ENCODE results near the gene BCAS3.

BCAS3 gene

GRCh38 chr17:61285526-61286320, 608.1 kb downstream of the BCAS3 start:
- DNase-seq, result no peak
- Mint-ChIP-seq H3K9me3 (peaks cover 15% of the 10 kb centered on the region), H3K36me3 (ENCODE audit: low read depth) (peaks cover 16% of the 10 kb centered on the region), H3K27ac (no peak overlapping the region), H3K27me3 (ENCODE audit: low read depth, poor library complexity) (peaks cover 25% of the 10 kb centered on the region), H3K4me3 (no peak overlapping the region), H3K4me1 (peaks cover 70% of the 10 kb centered on the region)
- no peak for TF ChIP-seq CTCF (IDR thresholded peaks at IDR 0.05)

GRCh38 chr17:61286449-61286848, 608.8 kb downstream of the BCAS3 start:
- Mint-ChIP-seq H3K27ac (no peak overlapping the region), H3K36me3 (ENCODE audit: low read depth) (peaks cover 16% of the 10 kb centered on the region), H3K9me3 (peaks cover 15% of the 10 kb centered on the region), H3K27me3 (ENCODE audit: low read depth, poor library complexity) (peaks cover 24% of the 10 kb centered on the region), H3K4me3 (no peak overlapping the region), H3K4me1 (peaks cover 78% of the 10 kb centered on the region)
- no peak for TF ChIP-seq CTCF (IDR thresholded peaks at IDR 0.05)
- no peak for DNase-seq

- H3K9me3 Mint-ChIP-seq, result peaks cover under 1% of the 10 kb centered on the region
- peak overlapping the region; percentile 73 for H3K27ac Mint-ChIP-seq
- H3K4me3 Mint-ChIP-seq, result peak overlapping the region; percentile 64
- peak; percentile 40 for DNase-seq
- peaks cover 73% of the 10 kb centered on the region for H3K4me1 Mint-ChIP-seq
- peaks cover under 1% of the 10 kb centered on the region for H3K36me3 Mint-ChIP-seq (ENCODE audit: low read depth)
- no peak for TF ChIP-seq CTCF (IDR thresholded peaks at IDR 0.05)
- H3K27me3 Mint-ChIP-seq (ENCODE audit: low read depth, poor library complexity), result peaks cover 16% of the 10 kb centered on the region
These were observed 612.0 kb downstream of the BCAS3 start for GRCh38 chr17:61289408-61290385.

GRCh38 chr17:61291451-61292285, 614.0 kb downstream of the BCAS3 start:
- Mint-ChIP-seq H3K4me1 (peaks cover 64% of the 10 kb centered on the region), H3K27me3 (ENCODE audit: low read depth, poor library complexity) (peaks cover 10% of the 10 kb centered on the region), H3K4me3 (no peak overlapping the region), H3K9me3 (no peaks in the 10 kb centered on the region), H3K27ac (peak overlapping the region; percentile 79), H3K36me3 (ENCODE audit: low read depth) (no peaks in the 10 kb centered on the region)
- DNase-seq, result no peak
- TF ChIP-seq CTCF (IDR thresholded peaks at IDR 0.05), result no peak

GRCh38 chr17:61294286-61294685, 616.6 kb downstream of the BCAS3 start:
- H3K9me3 Mint-ChIP-seq, result no peaks in the 10 kb centered on the region
- H3K4me3 Mint-ChIP-seq, result no peak overlapping the region
- peaks cover 56% of the 10 kb centered on the region for H3K4me1 Mint-ChIP-seq
- no peak for DNase-seq
- TF ChIP-seq CTCF (IDR thresholded peaks at IDR 0.05), result no peak
- H3K36me3 Mint-ChIP-seq (ENCODE audit: low read depth), result no peaks in the 10 kb centered on the region
- H3K27me3 Mint-ChIP-seq (ENCODE audit: low read depth, poor library complexity), result peaks cover 10% of the 10 kb centered on the region
- no peak overlapping the region for H3K27ac Mint-ChIP-seq

Data from nephron progenitor cell (in vitro differentiated cells).